Measurements from ENCODE around the gene ENTPD7. TPM values are rescaled to one million over a fixed set of nuclear protein-coding genes. Genes with fewer than 3 reads are reported as not detected.
"Not testable (repeated sequence)": the region's sequence is repeated elsewhere in the genome, so short reads cannot be mapped to it uniquely, and the experiment has no call there.

Gene ENTPD7
- total RNA-seq, 2 donors from 2014 or later: 3.5 to 3.7 TPM

- TF ChIP-seq, protein P1, sequence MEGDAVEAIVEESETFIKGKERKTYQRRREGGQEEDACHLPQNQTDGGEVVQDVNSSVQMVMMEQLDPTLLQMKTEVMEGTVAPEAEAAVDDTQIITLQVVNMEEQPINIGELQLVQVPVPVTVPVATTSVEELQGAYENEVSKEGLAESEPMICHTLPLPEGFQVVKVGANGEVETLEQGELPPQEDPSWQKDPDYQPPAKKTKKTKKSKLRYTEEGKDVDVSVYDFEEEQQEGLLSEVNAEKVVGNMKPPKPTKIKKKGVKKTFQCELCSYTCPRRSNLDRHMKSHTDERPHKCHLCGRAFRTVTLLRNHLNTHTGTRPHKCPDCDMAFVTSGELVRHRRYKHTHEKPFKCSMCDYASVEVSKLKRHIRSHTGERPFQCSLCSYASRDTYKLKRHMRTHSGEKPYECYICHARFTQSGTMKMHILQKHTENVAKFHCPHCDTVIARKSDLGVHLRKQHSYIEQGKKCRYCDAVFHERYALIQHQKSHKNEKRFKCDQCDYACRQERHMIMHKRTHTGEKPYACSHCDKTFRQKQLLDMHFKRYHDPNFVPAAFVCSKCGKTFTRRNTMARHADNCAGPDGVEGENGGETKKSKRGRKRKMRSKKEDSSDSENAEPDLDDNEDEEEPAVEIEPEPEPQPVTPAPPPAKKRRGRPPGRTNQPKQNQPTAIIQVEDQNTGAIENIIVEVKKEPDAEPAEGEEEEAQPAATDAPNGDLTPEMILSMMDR (IDR thresholded peaks at IDR 0.05): no peak
- no peaks in the 10 kb centered on the region for H3K27me3 ChIP-seq
- H3K36me3 ChIP-seq: peaks cover 72% of the 10 kb centered on the region
- no peak overlapping the region for H3K27ac ChIP-seq
- peaks cover 0 to 23% of the 10 kb centered on the region in 2 donors for H3K9me3 ChIP-seq
- H3K4me3 ChIP-seq: no peak overlapping the region
- H3K4me1 ChIP-seq: peaks cover 0 to 9% of the 10 kb centered on the region in 2 donors
- DNase-seq (ENCODE audit: low spot score): no peak
Measured at GRCh38 chr10:99740260-99740659, 81.0 kb downstream of the ENTPD7 start.

DNA sequence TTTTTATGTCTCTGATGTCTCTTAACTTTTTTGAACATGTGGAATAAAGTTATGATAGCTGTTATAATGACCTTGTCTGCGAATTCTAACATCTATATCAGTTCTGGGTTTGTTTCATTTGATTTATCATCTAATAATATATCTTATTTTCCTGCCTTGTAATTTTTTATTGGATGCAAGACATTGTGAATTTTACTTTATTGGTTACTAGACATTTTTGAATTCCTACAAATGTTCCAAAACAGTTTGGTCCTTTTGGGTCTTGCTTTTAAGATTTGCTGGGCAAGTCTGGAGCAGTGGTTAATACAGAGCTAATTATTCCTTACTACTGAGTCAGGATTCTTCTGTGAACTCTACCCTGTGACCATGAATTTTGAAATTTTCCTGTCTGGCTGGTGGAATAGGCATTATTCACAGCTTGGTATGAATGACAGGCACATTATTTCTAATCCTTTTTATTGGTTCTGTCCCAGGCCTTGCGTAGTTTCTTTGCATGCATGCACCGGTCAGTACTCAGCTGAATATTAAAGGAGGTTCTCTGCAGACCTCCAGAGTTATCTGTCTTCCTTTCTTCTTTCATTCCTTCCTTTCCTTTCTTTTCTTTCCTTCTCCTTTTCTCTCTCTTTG is 81.7 kb downstream of the ENTPD7 start:
- peaks cover 0 to 3% of the 10 kb centered on the region in 2 donors for H3K4me1 ChIP-seq
- no peak for DNase-seq (ENCODE audit: low spot score)
- TF ChIP-seq, protein P1 (IDR thresholded peaks at IDR 0.05): no peak

GRCh38 chr10:99742254-99742653 is 82.9 kb downstream of the ENTPD7 start:
- peaks cover 0 to 23% of the 10 kb centered on the region in 2 donors for H3K9me3 ChIP-seq
- no peak for DNase-seq (ENCODE audit: low spot score)
- no peaks in the 10 kb centered on the region for H3K27me3 ChIP-seq
- TF ChIP-seq, protein P1 (IDR thresholded peaks at IDR 0.05): no peak
- H3K4me1 ChIP-seq: peaks cover 0 to 3% of the 10 kb centered on the region in 2 donors
- H3K36me3 ChIP-seq: peaks cover 84% of the 10 kb centered on the region
- H3K27ac ChIP-seq: peak overlapping the region in 1 of 2 donors; percentile 61
- no peak overlapping the region for H3K4me3 ChIP-seq

More for the DNA sequence above, 81.7 kb downstream of the ENTPD7 start:
- Histone ChIP-seq H3K27ac (no peak overlapping the region), H3K36me3 (peaks cover 80% of the 10 kb centered on the region), H3K9me3 (peaks cover 0 to 23% of the 10 kb centered on the region in 2 donors), H3K4me3 (no peak overlapping the region), H3K27me3 (no peaks in the 10 kb centered on the region)

DNA sequence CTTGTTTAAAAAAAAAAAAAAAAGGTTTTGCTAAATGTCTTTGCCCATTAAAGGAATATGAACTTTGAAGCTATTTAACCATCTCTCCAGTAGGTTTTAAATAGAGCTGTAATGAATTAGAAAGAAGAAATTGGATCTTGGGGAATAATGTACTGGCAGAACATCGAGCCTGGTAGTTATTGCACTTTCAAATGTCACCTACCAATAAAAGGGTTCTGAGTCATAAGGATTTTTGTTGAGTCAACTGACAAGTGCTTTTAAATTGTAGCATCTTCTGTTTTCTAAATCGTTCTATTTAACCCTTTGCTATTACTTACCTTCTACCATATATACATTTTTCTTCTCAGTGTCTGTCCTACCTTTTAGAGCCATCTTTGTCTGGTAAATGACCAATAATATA is 83.4 kb downstream of the ENTPD7 start:
- Histone ChIP-seq H3K4me1 (peaks cover 0 to 3% of the 10 kb centered on the region in 2 donors), H3K36me3 (peaks cover 84% of the 10 kb centered on the region), H3K27ac (peak overlapping the region in 1 of 2 donors; percentile 61), H3K4me3 (no peak overlapping the region), H3K27me3 (no peaks in the 10 kb centered on the region), H3K9me3 (peaks cover 0 to 23% of the 10 kb centered on the region in 2 donors)
- DNase-seq (ENCODE audit: low spot score): no peak
- TF ChIP-seq, protein P1 (IDR thresholded peaks at IDR 0.05): no peak

DNA sequence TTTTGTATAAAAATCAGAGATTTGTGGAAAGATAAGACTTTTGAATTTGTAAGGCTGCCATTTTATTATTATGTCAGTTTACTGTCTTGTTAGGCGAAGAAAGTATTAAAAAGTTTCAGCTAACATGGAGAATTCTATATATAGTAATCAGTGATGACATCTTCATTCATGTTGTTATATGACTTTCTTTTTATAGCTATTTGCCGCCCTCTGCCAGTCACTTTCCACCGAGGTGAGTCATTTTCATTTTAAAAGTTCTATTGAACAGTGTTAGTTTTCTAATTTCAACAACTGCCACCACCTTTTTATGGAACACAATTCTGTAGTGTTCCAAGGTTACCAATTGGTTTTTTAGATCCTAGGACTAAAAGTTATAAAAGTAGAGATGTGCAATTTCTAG is 84.5 kb downstream of the ENTPD7 start:
- peak overlapping the region in 1 of 2 donors; percentile 61 for H3K27ac ChIP-seq
- DNase-seq (ENCODE audit: low spot score): no peak

DNA sequence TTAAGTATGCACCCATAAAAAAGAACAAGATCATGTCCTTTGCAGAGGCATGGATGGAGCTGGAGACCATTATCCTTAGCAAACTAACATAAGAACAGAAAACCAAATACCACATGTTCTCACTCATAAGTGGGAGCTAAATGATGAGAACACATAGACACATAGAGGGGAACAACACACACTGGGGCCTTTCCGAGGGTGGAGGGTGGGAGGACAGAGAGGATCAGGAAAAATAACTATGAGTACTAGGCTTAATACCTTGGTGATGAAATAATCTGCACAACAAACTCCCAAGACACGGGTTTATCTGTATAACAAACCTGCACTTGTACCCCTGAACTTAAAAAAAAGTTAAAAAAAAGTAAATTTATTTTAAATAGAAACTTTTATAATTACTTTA is 86.9 kb downstream of the ENTPD7 start:
- H3K4me3 ChIP-seq; DNase-seq (ENCODE audit: low spot score); H3K9me3 ChIP-seq; H3K4me1 ChIP-seq; H3K27me3 ChIP-seq; H3K27ac ChIP-seq: not testable (repeated sequence)
- peaks cover 86% of the 10 kb centered on the region for H3K36me3 ChIP-seq

More for the DNA sequence above, 84.5 kb downstream of the ENTPD7 start:
- peaks cover 0 to 3% of the 10 kb centered on the region in 2 donors for H3K4me1 ChIP-seq
- TF ChIP-seq, protein P1 (IDR thresholded peaks at IDR 0.05): no peak
- H3K9me3 ChIP-seq: peaks cover 0 to 23% of the 10 kb centered on the region in 2 donors
- H3K4me3 ChIP-seq: no peak overlapping the region
- no peaks in the 10 kb centered on the region for H3K27me3 ChIP-seq
- H3K36me3 ChIP-seq: peaks cover 92% of the 10 kb centered on the region
